HG03066 (cell line): ENCODE measurements around the gene KRT82.
"Not testable (repeated sequence)": the region's sequence is repeated elsewhere in the genome, so short reads cannot be mapped to it uniquely, and the experiment has no call there.

Experiments used
- ATAC-seq: cut with Tn5 transposase; IDR thresholded peaks from one replicate; pipeline ENCODE4 v1.9.1; 2021; ENCODE audit warnings: low read depth; ENCODE audit not compliant: unreplicated experiment

Gene KRT82

DNA sequence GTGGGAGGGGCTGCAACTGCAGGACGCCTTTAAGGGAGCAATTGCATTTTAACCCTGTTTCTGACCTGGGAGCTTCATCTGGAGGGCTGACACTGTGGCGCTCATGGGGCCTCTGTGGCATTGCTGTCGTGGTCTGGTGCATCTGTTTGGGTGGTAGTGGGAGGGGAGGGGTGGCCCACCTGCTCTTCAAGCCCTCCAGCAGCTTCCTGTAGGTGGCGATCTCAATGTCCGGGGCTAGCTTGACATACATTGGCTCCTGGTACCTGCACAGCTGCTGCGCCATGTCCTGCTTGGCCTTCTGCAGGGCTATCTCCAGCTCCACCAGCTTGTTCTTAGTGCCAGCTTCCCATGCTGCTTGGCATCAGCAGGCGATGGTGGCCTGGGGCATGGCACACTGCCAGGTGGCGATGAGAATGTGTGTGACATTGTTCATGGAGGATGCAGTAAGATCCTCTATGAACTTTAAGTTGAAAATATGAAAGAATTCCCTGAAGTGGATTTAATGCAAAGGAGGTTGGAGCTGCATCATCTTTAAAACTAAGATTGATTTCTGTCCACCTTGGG lies 7.7 kb upstream of the KRT82 start:
- no peak for ATAC-seq

- ATAC-seq = no peak
Measured at GRCh38 chr12:52413202-52413601, 7.1 kb upstream of the KRT82 start.

DNA sequence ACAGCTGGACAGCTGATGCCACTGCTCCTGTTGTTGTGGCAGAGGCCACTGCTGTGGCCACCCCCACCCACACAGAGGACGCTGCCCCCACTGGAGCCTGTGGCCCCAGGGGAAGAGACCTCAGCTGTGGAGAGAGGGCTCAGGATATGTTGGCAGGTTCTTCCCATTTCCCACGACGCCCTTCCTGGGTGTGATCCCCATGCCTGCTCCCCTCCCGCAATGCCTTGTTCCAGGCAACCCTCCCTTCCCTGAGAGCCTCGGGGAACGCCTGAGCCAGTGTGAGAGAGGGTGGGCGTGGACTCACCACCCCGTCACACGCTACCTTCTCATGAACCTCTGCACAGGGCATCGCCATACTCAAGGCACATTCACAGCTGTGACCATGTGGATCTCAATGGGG lies 5.7 kb upstream of the KRT82 start:
- no peak for ATAC-seq

DNA sequence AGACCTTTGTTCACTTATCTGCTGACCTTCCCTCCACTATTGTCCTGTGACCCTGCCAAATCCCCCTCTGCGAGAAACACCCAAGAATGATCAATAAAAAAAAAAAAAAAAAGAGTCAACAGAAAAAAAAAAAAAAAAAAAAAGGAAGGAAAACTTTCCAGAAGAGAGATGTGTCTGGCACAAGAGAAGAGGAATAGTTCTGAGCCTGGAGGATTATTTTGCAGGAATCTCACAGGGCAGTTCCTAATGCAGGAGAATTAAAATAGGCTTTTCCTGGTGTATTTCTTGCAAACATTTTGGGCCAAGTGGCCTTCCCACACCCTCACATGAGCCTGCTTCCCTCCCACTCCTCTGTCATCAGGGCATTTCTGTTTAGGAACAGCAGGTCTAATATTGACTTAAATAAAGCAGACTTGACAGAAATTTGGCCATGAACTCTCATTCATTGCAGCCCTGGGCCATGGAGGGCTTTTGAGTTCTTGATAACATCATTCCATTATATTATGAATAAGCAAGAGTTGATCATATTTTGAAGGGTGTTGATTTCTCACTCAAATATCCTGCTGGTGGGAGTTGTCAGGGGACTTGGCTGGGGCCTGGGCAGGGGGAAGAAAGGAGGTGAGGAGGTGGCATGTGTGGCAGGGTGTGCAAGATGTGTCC lies 4.6 kb upstream of the KRT82 start:
- not testable (repeated sequence) for ATAC-seq

- ATAC-seq = no peak
Measured at GRCh38 chr12:52407918-52408317, 1.8 kb upstream of the KRT82 start.

DNA sequence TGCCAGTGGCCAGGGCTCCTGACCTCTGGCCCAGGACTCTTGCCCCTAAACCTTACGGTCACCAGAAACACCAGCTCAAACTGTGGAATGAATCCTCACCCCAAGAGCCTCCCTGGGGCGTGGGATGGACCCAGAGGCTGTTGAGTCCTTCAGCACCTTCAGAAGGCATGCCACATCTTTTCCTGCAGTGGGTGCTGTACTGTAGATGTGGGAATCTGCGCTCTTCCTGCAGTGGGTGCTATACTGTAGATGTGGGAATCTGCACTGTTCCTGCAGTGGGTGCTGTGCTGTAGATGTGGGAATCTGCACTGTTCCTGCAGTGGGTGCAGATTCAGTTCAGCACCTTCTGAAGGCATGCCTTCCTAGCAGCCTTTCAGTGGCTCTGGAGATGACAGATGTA lies 1.2 kb downstream of the KRT82 start:
- no peak for ATAC-seq

- ATAC-seq = no peak
Measured at GRCh38 chr12:52403561-52403960, 2.6 kb downstream of the KRT82 start.

GRCh38 chr12:52402873-52403540 lies 3.1 kb downstream of the KRT82 start:
- no peak for ATAC-seq

GRCh38 chr12:52402377-52402776 lies 3.8 kb downstream of the KRT82 start:
- no peak for ATAC-seq

GRCh38 chr12:52401926-52402325 lies 4.2 kb downstream of the KRT82 start:
- ATAC-seq = no peak

GRCh38 chr12:52401526-52401925 lies 4.6 kb downstream of the KRT82 start:
- ATAC-seq = no peak

DNA sequence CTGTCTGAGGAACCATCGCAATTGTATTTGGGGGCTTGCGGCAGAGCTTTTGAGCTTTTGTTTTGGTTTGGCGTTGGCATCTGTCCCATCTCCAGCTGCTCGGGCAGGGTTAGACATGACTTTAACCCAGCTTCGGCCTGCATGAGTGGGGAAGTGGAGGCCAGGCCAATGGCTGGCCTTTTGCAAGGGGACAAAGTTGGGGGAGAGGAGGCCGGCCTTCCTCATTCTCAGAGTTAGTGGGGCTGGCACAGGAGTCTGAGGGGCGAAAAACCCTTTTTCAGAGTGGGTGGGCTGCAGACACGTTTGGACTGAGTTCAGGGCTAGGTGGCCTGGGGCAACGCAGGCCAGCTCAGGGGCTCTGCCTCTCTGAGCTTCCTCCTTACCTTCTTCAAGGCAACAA lies 5.2 kb downstream of the KRT82 start:
- ATAC-seq = no peak

GRCh38 chr12:52399756-52400155 lies 6.4 kb downstream of the KRT82 start:
- ATAC-seq = no peak

- no peak for ATAC-seq
Measured at GRCh38 chr12:52398176-52398575, 8.0 kb downstream of the KRT82 start.

- no peak for ATAC-seq
Measured at GRCh38 chr12:52396656-52397055, 9.5 kb downstream of the KRT82 start.

- ATAC-seq = no peak
Measured at GRCh38 chr12:52395761-52396434, 10.2 kb downstream of the KRT82 start.

DNA sequence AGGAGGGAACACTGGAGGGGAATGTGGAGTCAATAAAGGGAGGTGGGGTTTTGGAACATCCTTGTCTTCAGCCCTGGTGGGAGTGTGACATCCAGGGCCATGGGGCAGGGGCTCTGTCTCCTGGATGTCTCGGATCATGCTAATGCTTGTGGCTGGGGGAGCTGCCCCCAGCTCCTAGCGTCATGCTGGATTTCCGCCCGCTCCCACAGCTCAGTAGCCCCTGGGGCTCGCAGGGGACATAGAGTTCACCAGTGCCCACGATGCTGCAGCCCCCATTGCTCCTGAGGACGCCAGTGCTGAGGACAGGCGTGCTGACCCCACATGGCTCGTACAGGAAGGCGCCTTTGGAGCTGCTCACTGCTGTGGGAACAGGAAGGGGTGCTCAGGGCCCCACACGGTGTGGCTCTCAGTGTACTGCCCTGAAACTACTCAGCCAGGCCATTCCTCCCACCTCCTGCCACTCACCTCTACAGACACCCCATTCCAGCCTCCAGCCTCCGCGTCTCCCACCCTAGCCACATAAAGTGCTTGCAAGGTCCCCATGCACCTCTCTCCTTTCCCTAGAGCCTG lies 11.2 kb downstream of the KRT82 start:
- no peak for ATAC-seq

DNA sequence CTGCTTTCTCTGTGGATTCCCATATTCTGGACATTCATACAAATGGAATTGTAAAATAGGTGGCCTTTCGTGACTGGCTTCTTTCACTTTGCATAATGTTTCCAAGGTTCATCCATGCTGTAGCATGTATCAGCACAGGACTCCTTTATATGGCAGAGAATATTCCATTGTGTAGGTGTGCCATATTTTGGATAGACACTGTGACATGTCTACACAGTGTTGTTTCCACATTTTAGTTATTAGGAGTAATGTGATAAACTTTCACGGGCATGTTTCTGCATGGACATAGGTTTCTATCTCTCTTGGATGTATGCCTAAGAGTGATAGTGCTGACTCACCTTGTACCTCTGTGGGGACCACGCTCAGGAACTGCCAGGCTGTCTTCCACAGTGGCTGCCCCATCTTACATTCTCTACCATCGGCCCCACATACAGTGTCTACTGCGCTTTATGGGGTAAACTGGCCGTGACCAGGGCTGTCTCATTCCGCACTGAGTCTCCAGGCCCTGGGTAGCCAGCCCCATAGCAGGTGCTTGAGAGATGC lies 13.6 kb downstream of the KRT82 start:
- ATAC-seq = no peak

DNA sequence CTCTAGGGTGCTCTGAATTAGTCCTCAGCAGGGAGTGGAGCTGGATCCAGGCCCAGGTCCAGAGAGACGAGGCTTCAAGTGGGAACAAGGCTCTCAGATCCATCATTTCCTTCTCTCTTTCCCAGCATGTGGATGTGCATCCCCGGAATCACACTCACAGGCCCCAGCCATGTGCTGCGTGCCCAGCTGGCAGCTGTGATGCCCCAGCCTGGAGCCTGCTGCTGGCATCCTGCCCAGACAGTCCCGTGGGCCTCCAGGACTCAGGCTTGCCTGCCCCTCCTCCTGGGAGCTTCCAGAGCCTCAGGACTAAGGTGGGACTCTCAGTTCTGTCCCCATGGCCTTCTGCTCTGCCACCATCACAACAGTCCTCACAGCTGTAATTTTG lies 14.5 kb downstream of the KRT82 start:
- ATAC-seq = no peak

GRCh38 chr12:52390739-52391617 lies 15.2 kb downstream of the KRT82 start:
- no peak for ATAC-seq
